ENCODE data around the gene ZNF669.

Gene ZNF669

GRCh38 chr1:247054992-247055415 lies 49.2 kb downstream of the ZNF669 start:
- FAIRE-seq: no peak
